ENCODE measurements around the gene FTHL17.

Gene FTHL17

DNA sequence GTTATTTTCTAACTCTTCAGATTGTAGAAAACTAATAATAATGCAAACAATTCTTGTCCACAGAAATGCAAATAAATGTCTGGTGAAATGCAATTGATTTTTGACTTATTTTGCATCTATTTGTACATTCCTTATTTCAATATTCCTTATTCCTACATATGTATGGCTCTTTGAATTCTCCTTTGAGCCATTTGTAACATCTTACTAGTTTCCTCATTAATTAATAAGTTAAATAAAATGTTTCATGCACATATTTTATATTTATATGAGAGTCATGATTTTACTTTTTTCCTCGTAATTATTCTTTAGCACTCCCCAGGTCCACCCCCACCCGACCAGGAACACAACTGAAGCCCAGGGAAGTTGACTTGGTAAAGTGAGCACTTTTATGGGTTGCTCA lies 2.7 kb upstream of the FTHL17 start:
- no peaks in the 10 kb centered on the region for H3K27me3 ChIP-seq
- no peaks in the 10 kb centered on the region for H3K36me3 ChIP-seq
- no peak for DNase-seq
- H3K4me1 ChIP-seq, result no peaks in the 10 kb centered on the region
- no peaks in the 10 kb centered on the region for H3K9me3 ChIP-seq
- no peak for TF ChIP-seq CTCF (IDR thresholded peaks at IDR 0.05; ENCODE audit: low read depth, low read length)
- H3K4me3 ChIP-seq (ENCODE audit: low read depth, low read length), result no peak overlapping the region

- no peak for DNase-seq
- TF ChIP-seq CTCF (IDR thresholded peaks at IDR 0.05; ENCODE audit: low read depth, low read length), result no peak
- Histone ChIP-seq H3K36me3 (no peaks in the 10 kb centered on the region), H3K4me3 (ENCODE audit: low read depth, low read length) (no peak overlapping the region), H3K9me3 (no peaks in the 10 kb centered on the region), H3K27me3 (no peaks in the 10 kb centered on the region), H3K4me1 (no peaks in the 10 kb centered on the region)
These were observed 579 bp downstream of the FTHL17 start for GRCh38 chrX:31071262-31071661.

DNA sequence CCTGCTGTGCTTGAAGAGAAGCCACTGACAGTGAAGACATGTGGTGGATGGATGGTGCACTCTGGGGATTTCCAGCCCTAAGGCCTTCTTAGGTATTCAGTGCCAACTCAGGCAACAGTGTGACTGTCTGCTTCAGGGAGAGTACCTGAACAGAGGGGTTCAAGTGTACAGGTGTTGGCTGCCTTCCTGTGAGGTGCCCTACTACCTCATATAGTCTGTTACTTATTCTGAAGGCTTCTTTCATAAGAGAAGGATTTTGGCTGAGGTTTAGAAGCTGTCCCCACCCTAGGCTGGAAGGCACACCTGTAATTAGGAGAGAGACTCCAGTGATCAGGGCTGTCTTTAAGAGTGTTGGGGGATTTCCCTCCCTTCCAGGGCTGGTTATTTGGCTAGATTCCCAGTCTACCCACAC lies 1.8 kb downstream of the FTHL17 start:
- no peak for DNase-seq
- Histone ChIP-seq H3K27me3 (no peaks in the 10 kb centered on the region), H3K4me1 (no peaks in the 10 kb centered on the region), H3K36me3 (no peaks in the 10 kb centered on the region), H3K4me3 (ENCODE audit: low read depth, low read length) (no peak overlapping the region), H3K9me3 (no peaks in the 10 kb centered on the region)
- TF ChIP-seq CTCF (IDR thresholded peaks at IDR 0.05; ENCODE audit: low read depth, low read length), result no peak

GRCh38 chrX:31063114-31063513 lies 8.7 kb downstream of the FTHL17 start:
- H3K27me3 ChIP-seq, result no peaks in the 10 kb centered on the region
- no peaks in the 10 kb centered on the region for H3K4me1 ChIP-seq
- no peak overlapping the region for H3K4me3 ChIP-seq (ENCODE audit: low read depth, low read length)
- TF ChIP-seq CTCF (IDR thresholded peaks at IDR 0.05; ENCODE audit: low read depth, low read length), result no peak
- no peaks in the 10 kb centered on the region for H3K9me3 ChIP-seq
- no peaks in the 10 kb centered on the region for H3K36me3 ChIP-seq
- DNase-seq, result no peak

DNA sequence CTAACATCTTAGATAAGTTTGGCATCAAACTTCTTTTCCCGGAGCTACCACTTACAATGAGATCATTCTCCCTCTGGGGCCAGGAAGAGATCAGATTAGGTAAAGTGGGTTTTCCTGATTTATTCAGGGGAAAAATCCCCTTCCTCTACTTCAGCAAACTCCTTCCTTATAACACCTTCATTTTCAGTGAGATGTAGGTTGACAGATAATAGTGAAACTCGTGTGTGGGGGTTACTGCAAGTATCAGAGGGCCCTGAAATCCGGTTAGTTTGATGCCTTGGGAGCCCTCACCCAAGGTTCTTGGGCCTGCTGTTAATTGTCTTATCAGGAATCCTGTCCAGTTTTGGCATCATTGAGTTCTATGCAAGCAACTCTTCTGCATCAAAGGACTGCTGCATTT lies 10.8 kb downstream of the FTHL17 start:
- no peaks in the 10 kb centered on the region for H3K9me3 ChIP-seq
- TF ChIP-seq CTCF (IDR thresholded peaks at IDR 0.05; ENCODE audit: low read depth, low read length), result no peak
- H3K4me1 ChIP-seq, result no peaks in the 10 kb centered on the region
- no peaks in the 10 kb centered on the region for H3K36me3 ChIP-seq
- H3K27me3 ChIP-seq, result no peaks in the 10 kb centered on the region
- DNase-seq, result no peak
- H3K4me3 ChIP-seq (ENCODE audit: low read depth, low read length), result no peak overlapping the region

DNA sequence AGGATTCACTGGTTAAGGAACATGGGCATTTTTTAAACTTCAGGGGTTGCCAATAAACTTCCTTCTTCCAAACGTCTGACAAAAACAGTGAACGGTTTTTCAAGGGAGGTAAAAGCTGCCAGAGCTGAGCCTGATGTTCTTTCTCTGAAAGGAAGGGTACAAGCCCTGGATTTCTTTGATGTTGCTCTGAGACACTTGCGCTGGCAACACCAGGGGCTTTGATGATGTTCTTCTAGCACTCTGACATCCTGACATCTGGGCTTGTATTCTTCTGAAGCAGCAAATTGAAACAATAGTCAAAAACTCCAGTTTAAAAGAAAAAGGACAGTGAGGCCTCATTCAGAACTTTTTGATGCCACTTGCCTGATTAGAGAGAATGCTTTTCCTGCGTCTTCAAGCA lies 11.8 kb downstream of the FTHL17 start:
- H3K36me3 ChIP-seq, result no peaks in the 10 kb centered on the region
- no peaks in the 10 kb centered on the region for H3K9me3 ChIP-seq
- H3K4me3 ChIP-seq (ENCODE audit: low read depth, low read length), result no peak overlapping the region
- no peaks in the 10 kb centered on the region for H3K4me1 ChIP-seq
- TF ChIP-seq CTCF (IDR thresholded peaks at IDR 0.05; ENCODE audit: low read depth, low read length), result no peak
- DNase-seq, result no peak
- no peaks in the 10 kb centered on the region for H3K27me3 ChIP-seq
